Progenitor cell of endocrine pancreas (in vitro differentiated cells): ENCODE measurements around the gene TMEM134. TPM values are rescaled to one million over a fixed set of nuclear protein-coding genes. Genes with fewer than 3 reads are reported as not detected.

Source experiments
- DNase-seq: peaks from one replicate; pipeline ENCODE4 v3.0.0; 2021; ENCODE audit warnings: low spot score; ENCODE audit not compliant: unreplicated experiment
- H3K27ac Mint-ChIP-seq: 2 replicates; pipeline ENCODE4 v1.8.0; 2021; ENCODE audit warnings: mild to moderate bottlenecking, moderate library complexity, mixed read lengths
- H3K27me3 Mint-ChIP-seq: 2 replicates; pipeline ENCODE4 v1.8.0; 2021; ENCODE audit warnings: mixed read lengths
- H3K36me3 Mint-ChIP-seq: 2 replicates; pipeline ENCODE4 v1.8.0; 2022; ENCODE audit warnings: mixed read lengths; ENCODE audit not compliant: insufficient read depth
- H3K4me1 Mint-ChIP-seq: 2 replicates; pipeline ENCODE4 v1.8.0; 2021; ENCODE audit warnings: low read depth, mixed read lengths
- H3K4me3 Mint-ChIP-seq: 2 replicates; pipeline ENCODE4 v1.8.0; 2021; ENCODE audit warnings: low read depth, mild to moderate bottlenecking, moderate library complexity, mixed read lengths
- H3K9me3 Mint-ChIP-seq: 2 replicates; pipeline ENCODE4 v1.8.0; 2021; ENCODE audit warnings: low read depth, mixed read lengths
- CTCF ChIP-seq: fragments of 200-600 bp; sonication (generic); IDR thresholded peaks from one replicate; pipeline ENCODE4 v1.5.0; 2021; ENCODE audit warnings: antibody characterized with exemption, mild to moderate bottlenecking; ENCODE audit not compliant: unreplicated experiment
- total RNA-seq: library from RNA; stranded (reverse); gene quantifications from 2 replicates; pipeline ENCODE4 v1.2.1, GENCODE V29; 2021

Gene TMEM134
- total RNA-seq, 1 donor from 2014 or later: 63.3 TPM

GRCh38 chr11:67464411-67465188 is 4.5 kb downstream of the TMEM134 start:
- peak overlapping the region; percentile 82 for H3K4me3 Mint-ChIP-seq
- TF ChIP-seq CTCF: no peak
- H3K9me3 Mint-ChIP-seq: no peaks in the 10 kb centered on the region
- peak; percentile 79 for DNase-seq
- peaks cover 12% of the 10 kb centered on the region for H3K4me1 Mint-ChIP-seq
- H3K36me3 Mint-ChIP-seq: no peaks in the 10 kb centered on the region
- H3K27ac Mint-ChIP-seq: peak overlapping the region; percentile 95
- H3K27me3 Mint-ChIP-seq: no peaks in the 10 kb centered on the region

GRCh38 chr11:67463680-67464410 is 5.2 kb downstream of the TMEM134 start:
- H3K9me3 Mint-ChIP-seq: no peaks in the 10 kb centered on the region
- no peak for DNase-seq
- peak overlapping the region; percentile 82 for H3K4me3 Mint-ChIP-seq
- H3K4me1 Mint-ChIP-seq: peaks cover 12% of the 10 kb centered on the region
- no peaks in the 10 kb centered on the region for H3K36me3 Mint-ChIP-seq
- H3K27me3 Mint-ChIP-seq: no peaks in the 10 kb centered on the region
- peak overlapping the region; percentile 95 for H3K27ac Mint-ChIP-seq
- no peak for TF ChIP-seq CTCF

GRCh38 chr11:67463186-67463585 is 5.9 kb downstream of the TMEM134 start:
- H3K27me3 Mint-ChIP-seq: no peaks in the 10 kb centered on the region
- no peaks in the 10 kb centered on the region for H3K36me3 Mint-ChIP-seq
- no peak for DNase-seq
- peaks cover 9% of the 10 kb centered on the region for H3K4me1 Mint-ChIP-seq
- H3K27ac Mint-ChIP-seq: no peak overlapping the region
- H3K9me3 Mint-ChIP-seq: no peaks in the 10 kb centered on the region
- no peak overlapping the region for H3K4me3 Mint-ChIP-seq
- no peak for TF ChIP-seq CTCF

GRCh38 chr11:67458266-67458665 is 10.8 kb downstream of the TMEM134 start:
- no peak for DNase-seq
- H3K27me3 Mint-ChIP-seq: peaks cover 4% of the 10 kb centered on the region
- H3K4me1 Mint-ChIP-seq: no peaks in the 10 kb centered on the region
- H3K4me3 Mint-ChIP-seq: no peak overlapping the region
- H3K27ac Mint-ChIP-seq: no peak overlapping the region
- H3K9me3 Mint-ChIP-seq: no peaks in the 10 kb centered on the region
- no peaks in the 10 kb centered on the region for H3K36me3 Mint-ChIP-seq
- TF ChIP-seq CTCF: no peak

- no peak for TF ChIP-seq CTCF
- H3K27me3 Mint-ChIP-seq: peaks cover 4% of the 10 kb centered on the region
These were observed 11.6 kb downstream of the TMEM134 start for GRCh38 chr11:67457453-67457852.

More at GRCh38 chr11:67457453-67457852, 11.6 kb downstream of the TMEM134 start:
- DNase-seq: no peak
- Mint-ChIP-seq H3K27ac (peak overlapping the region; percentile 52), H3K4me3 (no peak overlapping the region), H3K4me1 (no peaks in the 10 kb centered on the region), H3K9me3 (no peaks in the 10 kb centered on the region), H3K36me3 (no peaks in the 10 kb centered on the region)
